Muscle layer of colon (tissue), 2 donors: ENCODE results near the gene GRB2.
A peak's percentile ranks its signal among the peaks of the same experiment; 100 is the strongest.

ENCODE experiments used
- H3K27ac ChIP-seq: one replicate; pipeline ENCODE4 v1.7.0; 2013; ENCODE audit warnings: low read depth, mild to moderate bottlenecking, low read length, moderate library complexity
- H3K27me3 ChIP-seq, 2 donors: one replicate each; pipeline ENCODE4 v1.7.0; 2013; ENCODE audit warnings: low read length in 2 of 2, mild to moderate bottlenecking in 2 of 2; ENCODE audit not compliant: insufficient read depth in 2 of 2, control insufficient read depth in 1 of 2
- H3K36me3 ChIP-seq: one replicate; pipeline ENCODE4 v1.7.0; 2013; ENCODE audit warnings: mild to moderate bottlenecking, low read length; ENCODE audit not compliant: insufficient read depth
- H3K4me1 ChIP-seq: one replicate; pipeline ENCODE4 v1.7.0; 2013; ENCODE audit warnings: mild to moderate bottlenecking, low read length; ENCODE audit not compliant: insufficient read depth
- H3K4me3 ChIP-seq, 2 donors: one replicate each; pipeline ENCODE4 v1.7.0; 2013; ENCODE audit warnings: low read length in 2 of 2, low read depth in 1 of 2, mild to moderate bottlenecking in 1 of 2, moderate library complexity in 1 of 2
- H3K9ac ChIP-seq: one replicate; pipeline ENCODE4 v1.7.0; 2013; ENCODE audit warnings: low read length
- H3K9me3 ChIP-seq: one replicate; pipeline ENCODE4 v1.7.0; 2013; ENCODE audit warnings: mild to moderate bottlenecking, low read length
- donor health status: abdominal sarcoma.
- donor health status: Adenocarcinoma of cecum.

GRB2 gene

DNA sequence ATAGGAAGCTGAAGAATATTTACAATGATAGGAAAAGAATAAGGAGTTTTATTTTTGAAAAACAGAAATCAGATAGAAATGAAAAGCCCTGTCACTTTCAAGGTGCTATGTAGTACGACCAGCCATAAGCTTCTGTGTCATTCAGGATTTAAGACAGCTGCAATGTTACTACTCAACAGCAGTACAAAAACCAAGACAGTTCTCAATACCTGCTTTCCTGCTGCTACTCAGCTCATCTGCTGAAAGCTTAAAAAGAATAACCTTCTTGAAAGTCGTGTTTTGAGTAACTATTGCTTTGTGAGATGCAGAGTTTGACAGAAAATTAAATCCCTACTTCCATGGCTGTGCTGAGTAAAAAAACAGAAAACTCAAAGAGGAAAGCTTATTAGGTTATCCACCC, 8.7 kb downstream of the GRB2 start:
- no peak overlapping the region for H3K27ac ChIP-seq
- no peaks in the 10 kb centered on the region for H3K9me3 ChIP-seq
- no peak overlapping the region for H3K9ac ChIP-seq
- H3K4me3 ChIP-seq, result no peak overlapping the region
- H3K27me3 ChIP-seq, result no peaks in the 10 kb centered on the region
- H3K4me1 ChIP-seq, result peaks cover 34% of the 10 kb centered on the region
- H3K36me3 ChIP-seq, result no peaks in the 10 kb centered on the region

GRCh38 chr17:75396025-75396424, 9.5 kb downstream of the GRB2 start:
- H3K9ac ChIP-seq, result no peak overlapping the region
- H3K27ac ChIP-seq, result no peak overlapping the region
- H3K4me1 ChIP-seq, result peaks cover 35% of the 10 kb centered on the region
- H3K27me3 ChIP-seq, result no peaks in the 10 kb centered on the region
- H3K4me3 ChIP-seq, result no peak overlapping the region
- no peaks in the 10 kb centered on the region for H3K36me3 ChIP-seq
- no peaks in the 10 kb centered on the region for H3K9me3 ChIP-seq

GRCh38 chr17:75394332-75394918, 11.1 kb downstream of the GRB2 start:
- Histone ChIP-seq H3K4me3 (peak overlapping the region; percentile 43 to 85), H3K27me3 (no peaks in the 10 kb centered on the region), H3K9me3 (no peaks in the 10 kb centered on the region), H3K9ac (peak overlapping the region; percentile 63), H3K4me1 (peaks cover 42% of the 10 kb centered on the region), H3K36me3 (no peaks in the 10 kb centered on the region), H3K27ac (peak overlapping the region; percentile 99)

GRCh38 chr17:75393523-75394331, 11.8 kb downstream of the GRB2 start:
- Histone ChIP-seq H3K4me3 (peak overlapping the region; percentile 58 to 85), H3K9ac (peak overlapping the region; percentile 75), H3K4me1 (peaks cover 42% of the 10 kb centered on the region), H3K9me3 (no peaks in the 10 kb centered on the region), H3K36me3 (no peaks in the 10 kb centered on the region), H3K27me3 (no peaks in the 10 kb centered on the region), H3K27ac (peak overlapping the region; percentile 99)

DNA sequence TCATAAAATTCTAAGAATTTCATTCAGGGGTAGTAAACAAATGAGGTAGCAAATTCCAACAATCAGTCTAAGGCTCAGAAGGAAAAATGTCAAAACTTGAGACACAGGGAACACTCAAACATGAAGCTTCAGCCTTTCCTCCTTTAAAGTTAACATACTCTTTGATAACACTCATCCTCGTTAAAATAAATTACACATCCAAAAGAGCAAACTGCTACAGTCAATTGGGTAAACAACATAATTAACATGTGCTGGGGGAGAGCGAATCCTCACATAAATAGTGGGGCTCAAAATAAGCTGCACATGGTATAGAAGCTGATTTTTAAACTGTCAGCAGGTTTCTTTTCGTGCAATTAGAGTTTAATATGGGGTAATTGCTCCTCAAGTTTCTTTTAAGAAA, 12.9 kb downstream of the GRB2 start:
- peaks cover 42% of the 10 kb centered on the region for H3K4me1 ChIP-seq
- H3K9ac ChIP-seq, result peak overlapping the region; percentile 31
- H3K4me3 ChIP-seq, result peak overlapping the region; percentile 18 to 85
- no peaks in the 10 kb centered on the region for H3K36me3 ChIP-seq
- H3K27me3 ChIP-seq, result no peaks in the 10 kb centered on the region
- H3K27ac ChIP-seq, result peak overlapping the region; percentile 49
- H3K9me3 ChIP-seq, result no peaks in the 10 kb centered on the region

DNA sequence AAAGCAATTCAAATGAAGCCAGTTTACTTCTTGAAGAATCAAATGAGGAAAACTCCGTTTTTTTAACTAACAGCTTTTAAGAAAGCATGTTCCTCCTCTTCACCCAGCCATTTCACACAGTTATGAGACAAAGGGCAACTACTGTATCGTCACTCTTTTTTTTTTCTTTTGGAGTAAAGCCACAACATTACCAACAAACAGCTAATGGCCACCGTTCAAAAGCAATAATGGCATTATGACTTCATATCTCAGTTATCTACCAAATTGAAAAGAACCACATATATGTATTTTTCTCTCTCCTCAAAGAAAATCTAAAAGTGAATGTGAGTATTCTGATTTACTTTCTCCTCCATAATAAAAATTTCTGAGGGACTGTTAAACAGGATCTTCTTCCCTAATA, 14.5 kb downstream of the GRB2 start:
- Histone ChIP-seq H3K4me1 (peaks cover 42% of the 10 kb centered on the region), H3K9me3 (no peaks in the 10 kb centered on the region), H3K9ac (no peak overlapping the region), H3K27ac (no peak overlapping the region), H3K4me3 (no peak overlapping the region), H3K27me3 (no peaks in the 10 kb centered on the region), H3K36me3 (peaks cover 3% of the 10 kb centered on the region)

DNA sequence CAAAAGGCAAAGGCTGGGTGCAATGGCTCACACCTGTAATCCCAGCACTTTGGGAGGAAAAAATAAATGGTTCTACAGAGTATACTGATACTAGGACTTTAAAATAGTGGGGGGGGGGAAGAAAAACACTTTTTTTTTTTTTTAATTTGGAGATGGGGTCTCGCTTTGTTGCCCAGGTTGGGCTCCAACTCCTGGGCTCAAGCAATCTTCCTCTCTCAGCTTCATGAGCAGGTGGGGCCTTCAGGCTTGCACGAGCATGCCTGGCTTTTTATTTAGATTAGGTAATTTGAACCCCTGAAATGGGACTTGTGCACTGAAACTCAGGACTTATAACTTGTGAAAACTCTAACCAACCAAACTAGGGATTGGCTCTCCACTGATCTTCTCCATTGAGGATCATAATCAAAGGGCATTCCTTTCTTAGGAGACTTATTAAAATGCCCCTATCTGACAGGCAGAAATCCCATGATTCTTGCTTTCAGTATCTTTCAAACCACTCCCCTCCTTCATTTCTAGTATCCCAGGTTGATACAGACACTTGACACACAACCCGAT, 16.9 kb downstream of the GRB2 start:
- H3K9me3 ChIP-seq, result no peaks in the 10 kb centered on the region
- H3K4me1 ChIP-seq, result peaks cover 29% of the 10 kb centered on the region
- no peak overlapping the region for H3K4me3 ChIP-seq
- H3K36me3 ChIP-seq, result peaks cover 3% of the 10 kb centered on the region
- no peaks in the 10 kb centered on the region for H3K27me3 ChIP-seq
- no peak overlapping the region for H3K27ac ChIP-seq
- H3K9ac ChIP-seq, result no peak overlapping the region

DNA sequence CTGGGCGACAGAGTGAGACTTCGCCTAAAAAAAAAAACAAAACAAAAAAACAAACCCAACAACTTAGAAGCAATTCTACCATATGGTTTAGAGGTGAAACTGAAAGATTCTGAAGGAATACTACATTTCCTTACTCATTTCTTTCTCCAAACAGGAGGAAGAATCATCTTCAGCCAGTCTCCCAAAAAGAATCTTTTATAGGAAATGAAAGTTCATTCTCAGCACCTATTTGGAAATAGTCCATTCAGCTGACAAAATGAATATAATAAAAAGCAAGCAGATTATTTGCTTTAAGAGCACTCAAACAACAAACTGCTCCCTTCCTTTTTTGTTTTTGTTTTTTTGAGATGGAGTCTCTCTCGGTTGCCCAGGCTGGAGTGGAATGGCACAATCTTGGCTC, 17.7 kb downstream of the GRB2 start:
- peaks cover 26% of the 10 kb centered on the region for H3K4me1 ChIP-seq
- no peaks in the 10 kb centered on the region for H3K27me3 ChIP-seq
- no peak overlapping the region for H3K9ac ChIP-seq
- H3K36me3 ChIP-seq, result peaks cover 3% of the 10 kb centered on the region
- no peak overlapping the region for H3K4me3 ChIP-seq
- no peaks in the 10 kb centered on the region for H3K9me3 ChIP-seq
- no peak overlapping the region for H3K27ac ChIP-seq

DNA sequence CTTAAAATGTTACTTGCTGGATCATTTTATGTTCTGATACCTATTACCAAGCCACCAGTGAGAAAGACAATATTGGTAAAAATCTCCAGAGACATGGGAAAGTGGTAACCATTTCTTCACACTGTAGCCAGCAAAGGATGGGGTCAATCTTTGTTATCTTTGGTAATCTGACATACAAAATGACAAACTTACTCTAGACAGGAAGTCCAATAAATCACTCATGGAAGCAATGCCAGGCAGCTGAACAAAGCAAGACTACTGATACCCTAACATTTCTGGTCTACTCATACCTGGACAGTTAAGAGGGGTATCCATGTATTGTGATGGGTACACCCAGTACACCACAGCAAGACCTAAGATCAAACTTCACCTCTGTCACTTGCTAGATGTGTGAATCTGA, 19.0 kb downstream of the GRB2 start:
- Histone ChIP-seq H3K9ac (no peak overlapping the region), H3K27me3 (no peaks in the 10 kb centered on the region), H3K36me3 (peaks cover 3% of the 10 kb centered on the region), H3K4me3 (no peak overlapping the region), H3K9me3 (no peaks in the 10 kb centered on the region), H3K4me1 (peaks cover 15% of the 10 kb centered on the region), H3K27ac (no peak overlapping the region)

GRCh38 chr17:75384751-75385150, 20.7 kb downstream of the GRB2 start:
- Histone ChIP-seq H3K27ac (no peak overlapping the region), H3K4me1 (peaks cover 10% of the 10 kb centered on the region), H3K9ac (no peak overlapping the region), H3K9me3 (no peaks in the 10 kb centered on the region), H3K36me3 (peaks cover 3% of the 10 kb centered on the region), H3K4me3 (no peak overlapping the region), H3K27me3 (no peaks in the 10 kb centered on the region)

DNA sequence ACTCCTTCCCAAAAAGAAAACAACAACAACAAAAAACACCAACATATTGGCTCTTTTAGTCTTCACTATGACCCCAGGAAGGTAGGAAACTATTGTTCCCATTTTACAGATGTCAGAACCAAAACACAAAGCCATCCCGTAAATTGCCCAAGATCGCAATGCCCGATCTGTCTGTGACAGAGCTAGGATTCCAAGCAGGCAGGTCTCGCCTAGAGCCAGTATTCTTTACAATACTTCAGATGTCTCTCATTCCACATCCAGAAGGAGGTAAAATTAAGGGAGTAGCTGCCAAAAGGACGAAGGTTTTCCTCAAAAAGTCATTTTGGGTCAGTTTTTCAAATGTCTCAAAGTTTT, 21.7 kb downstream of the GRB2 start:
- Histone ChIP-seq H3K27ac (no peak overlapping the region), H3K4me1 (peaks cover 15% of the 10 kb centered on the region), H3K9me3 (no peaks in the 10 kb centered on the region), H3K4me3 (no peak overlapping the region), H3K27me3 (no peaks in the 10 kb centered on the region), H3K9ac (no peak overlapping the region), H3K36me3 (peaks cover 3% of the 10 kb centered on the region)
